Measurements from ENCODE around the gene RGS13.

GRCh38 chr1:192682335-192682734 lies 46.4 kb downstream of the RGS13 start:
- TF ChIP-seq CTCF (IDR thresholded peaks at IDR 0.05) (no peak), EZH2 (IDR thresholded peaks at IDR 0.05; ENCODE audit: borderline replicate concordance, insufficient read depth, low read depth, low read length, poor library complexity, severe bottlenecking) (no peak)

Measured in B cell (primary cell).